Activated gamma-delta T cell treated with anti-CD3 and anti-CD28 coated beads, Interleukin-2, amount 50 U/mL, for 16 hours (primary cell): ENCODE data around the gene DDX53.

Experiments
- DNase-seq: peaks from one replicate; pipeline ENCODE4 v3.0.0-alpha.2; 2020; ENCODE audit warnings: low read depth

DDX53 gene

GRCh38 chrX:22999696-23000223 is at the start of gene DDX53:
DDX53 (plus strand) TSS chrX:22999960; CDS start chrX:23000058, 98 bp downstream.
- no peak for DNase-seq

- no peak for DNase-seq
Measured at GRCh38 chrX:22950269-22951266, 49.2 kb upstream of the DDX53 start.

- DNase-seq: no peak
Measured at GRCh38 chrX:22952010-22952409, 47.8 kb upstream of the DDX53 start.

GRCh38 chrX:22958250-22958649 is 41.5 kb upstream of the DDX53 start:
- DNase-seq: no peak

- no peak for DNase-seq
Measured at GRCh38 chrX:22959204-22959920, 40.4 kb upstream of the DDX53 start.

GRCh38 chrX:22963196-22963595 is 36.6 kb upstream of the DDX53 start:
- DNase-seq: no peak

- DNase-seq: no peak
Measured at GRCh38 chrX:22968494-22968893, 31.3 kb upstream of the DDX53 start.

GRCh38 chrX:22969411-22969810 is 30.3 kb upstream of the DDX53 start:
- DNase-seq: no peak

- no peak for DNase-seq
Measured at GRCh38 chrX:22970861-22971260, 28.9 kb upstream of the DDX53 start.

GRCh38 chrX:22974616-22975015 is 25.1 kb upstream of the DDX53 start:
- DNase-seq: no peak

- no peak for DNase-seq
Measured at GRCh38 chrX:22975786-22976185, 24.0 kb upstream of the DDX53 start.

GRCh38 chrX:22985958-22986357 is 13.8 kb upstream of the DDX53 start:
- DNase-seq: no peak

GRCh38 chrX:22987452-22987851 is 12.3 kb upstream of the DDX53 start:
- DNase-seq: no peak

- DNase-seq: no peak
Measured at GRCh38 chrX:23003116-23003515, 3.4 kb downstream of the DDX53 start.

- DNase-seq: no peak
Measured at GRCh38 chrX:23008431-23009099, 8.8 kb downstream of the DDX53 start.

GRCh38 chrX:23012162-23012561 is 12.4 kb downstream of the DDX53 start:
- no peak for DNase-seq

- DNase-seq: no peak
Measured at GRCh38 chrX:23012636-23013035, 12.9 kb downstream of the DDX53 start.

GRCh38 chrX:23013366-23013765 is 13.6 kb downstream of the DDX53 start:
- no peak for DNase-seq

GRCh38 chrX:23031600-23031999 is 31.8 kb downstream of the DDX53 start:
- no peak for DNase-seq

GRCh38 chrX:23035493-23035892 is 35.7 kb downstream of the DDX53 start:
- DNase-seq: no peak

GRCh38 chrX:23046443-23046842 is 46.7 kb downstream of the DDX53 start:
- no peak for DNase-seq
